GM13977 (cell line): ENCODE results near the gene CDH4.
"Not testable (repeated sequence)": the region's sequence is repeated elsewhere in the genome, so short reads cannot be mapped to it uniquely, and the experiment has no call there.

Experiments used
- DNase-seq: peaks from one replicate; pipeline ENCODE4 v3.0.0; 2012; ENCODE audit warnings: low spot score
- CTCF ChIP-seq: IDR thresholded peaks from 2 replicates; pipeline ENCODE4 v1.5.1; 2012; ENCODE audit warnings: mild to moderate bottlenecking, control low read depth; ENCODE audit not compliant: insufficient read depth; ENCODE audit errors: extremely low read depth, missing control alignments
- in situ Hi-C: fragments of 300-500 bp; cut with MboI; formaldehyde crosslinking; loops from one replicate; pipeline ENCODE4 v1.12.0; 2022; ENCODE audit warnings: low sequenced_read_pairs, low pct_unique_long_range_greater_than_20kb, mixed read lengths, inconsistent platforms; ENCODE audit not compliant: unreplicated experiment

Gene CDH4

GRCh38 chr20:61424628-61425420 lies 172.8 kb downstream of the CDH4 start:
- in situ Hi-C loops: no loop called here
- TF ChIP-seq CTCF: no peak
- DNase-seq: no peak

- in situ Hi-C loops, DNase-seq: not testable (repeated sequence)
Observed at GRCh38 chr20:61425541-61425991, 173.5 kb downstream of the CDH4 start.

- no peak for TF ChIP-seq CTCF
- in situ Hi-C loops: no loop called here
- no peak for DNase-seq
Observed at GRCh38 chr20:61426352-61426751, 174.3 kb downstream of the CDH4 start.

- in situ Hi-C loops: no loop called here
- no peak for DNase-seq
- no peak for TF ChIP-seq CTCF
Observed at GRCh38 chr20:61429458-61430227, 177.6 kb downstream of the CDH4 start.

- no peak for TF ChIP-seq CTCF
- no peak for DNase-seq
- in situ Hi-C loops: no loop called here
Observed at GRCh38 chr20:61430228-61430624, 178.2 kb downstream of the CDH4 start.

- DNase-seq: no peak
- in situ Hi-C loops: no loop called here
- TF ChIP-seq CTCF: no peak
Observed at GRCh38 chr20:61433176-61433575, 181.1 kb downstream of the CDH4 start.

- in situ Hi-C loops: no loop called here
- no peak for TF ChIP-seq CTCF
- DNase-seq: no peak
Observed at GRCh38 chr20:61433816-61434215, 181.8 kb downstream of the CDH4 start.
